HG03280 (cell line): ENCODE measurements around the gene RAB3GAP1.
"Not testable (repeated sequence)": the region's sequence is repeated elsewhere in the genome, so short reads cannot be mapped to it uniquely, and the experiment has no call there.

Experiments used
- ATAC-seq: cut with Tn5 transposase; IDR thresholded peaks from one replicate; pipeline ENCODE4 v1.9.1; 2021; ENCODE audit warnings: mild to moderate bottlenecking, moderate library complexity; ENCODE audit not compliant: unreplicated experiment

The RAB3GAP1 gene

GRCh38 chr2:135099802-135100483 lies 47.9 kb downstream of the RAB3GAP1 start:
- no peak for ATAC-seq

- no peak for ATAC-seq
Measured at GRCh38 chr2:135103843-135104242, 51.8 kb downstream of the RAB3GAP1 start.

DNA sequence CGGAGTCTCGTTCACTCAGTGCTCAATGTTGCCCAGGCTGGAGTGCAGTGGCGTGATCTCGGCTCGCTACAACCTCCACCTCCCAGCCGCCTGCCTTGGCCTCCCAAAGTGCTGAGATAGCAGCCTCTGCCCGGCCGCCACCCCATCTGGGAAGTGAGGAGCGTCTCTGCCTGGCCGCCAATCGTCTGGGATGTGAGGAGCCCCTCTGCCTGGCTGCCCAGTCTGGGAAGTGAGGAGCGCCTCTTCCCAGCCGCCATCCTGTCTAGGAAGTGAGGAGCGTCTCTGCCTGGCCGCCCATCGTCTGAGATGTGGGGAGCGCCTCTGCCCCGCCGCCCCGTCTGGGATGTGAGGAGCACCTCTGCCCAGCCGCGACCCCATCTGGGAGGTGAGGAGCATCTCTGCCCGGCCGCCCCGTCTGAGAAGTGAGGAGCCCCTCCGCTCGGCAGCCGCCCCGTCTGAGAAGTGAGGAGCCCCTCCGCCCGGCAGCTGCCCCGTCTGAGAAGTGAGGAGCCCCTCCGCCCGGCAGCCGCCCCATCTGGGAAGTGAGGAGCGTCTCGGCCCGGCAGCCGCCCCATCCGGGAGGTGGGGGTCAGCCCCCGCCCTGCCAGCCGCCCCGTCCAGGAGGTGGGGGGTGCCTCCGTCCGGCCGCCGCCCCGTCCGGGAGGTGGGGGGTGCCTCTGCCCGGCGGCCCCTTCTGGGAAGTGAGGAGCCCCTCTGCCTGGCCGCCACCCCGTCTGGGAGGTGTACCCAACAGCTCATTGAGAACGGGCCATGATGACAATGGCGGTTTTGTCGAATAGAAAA lies 53.6 kb downstream of the RAB3GAP1 start:
- not testable (repeated sequence) for ATAC-seq

GRCh38 chr2:135113322-135113721 lies 61.2 kb downstream of the RAB3GAP1 start:
- no peak for ATAC-seq

DNA sequence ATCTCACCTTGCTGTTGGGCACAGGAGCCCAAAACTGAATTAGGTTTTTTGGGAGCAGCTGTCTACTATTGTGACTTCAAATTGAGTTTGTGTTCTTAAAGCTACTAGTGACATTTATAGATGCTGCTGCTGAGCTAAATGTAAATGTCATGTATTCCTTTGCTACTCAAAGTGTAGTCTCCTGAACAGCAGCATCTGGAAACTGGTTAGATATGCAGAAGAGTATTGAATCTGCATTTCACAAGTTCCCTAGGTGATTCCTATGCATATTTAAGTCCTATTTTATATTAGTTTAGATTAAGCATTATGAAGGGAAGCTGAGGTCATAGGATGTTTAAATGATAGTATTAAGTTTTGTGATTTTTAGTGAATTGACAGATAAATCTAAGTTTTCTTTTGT lies 67.5 kb downstream of the RAB3GAP1 start:
- ATAC-seq, result no peak

GRCh38 chr2:135121016-135121657 lies 69.0 kb downstream of the RAB3GAP1 start:
- ATAC-seq, result no peak

DNA sequence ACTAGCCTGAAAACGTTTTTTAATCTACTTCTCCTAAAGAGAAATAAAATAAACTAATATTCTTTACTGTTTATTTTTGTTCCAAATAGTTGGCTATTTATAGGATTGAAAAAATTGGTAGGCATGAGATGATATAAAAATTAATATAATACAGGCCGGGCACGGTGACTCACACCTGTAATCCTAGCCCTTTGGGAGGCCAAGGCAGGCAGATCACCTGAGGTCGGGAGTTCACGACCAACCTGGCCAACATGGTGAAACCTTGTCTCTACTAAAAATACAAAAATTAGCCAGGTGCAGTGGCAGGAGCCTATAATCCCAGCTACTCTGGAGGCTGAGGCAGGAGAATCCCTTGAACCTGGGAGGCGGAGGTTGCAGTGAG lies 69.6 kb downstream of the RAB3GAP1 start:
- ATAC-seq, result not testable (repeated sequence)

DNA sequence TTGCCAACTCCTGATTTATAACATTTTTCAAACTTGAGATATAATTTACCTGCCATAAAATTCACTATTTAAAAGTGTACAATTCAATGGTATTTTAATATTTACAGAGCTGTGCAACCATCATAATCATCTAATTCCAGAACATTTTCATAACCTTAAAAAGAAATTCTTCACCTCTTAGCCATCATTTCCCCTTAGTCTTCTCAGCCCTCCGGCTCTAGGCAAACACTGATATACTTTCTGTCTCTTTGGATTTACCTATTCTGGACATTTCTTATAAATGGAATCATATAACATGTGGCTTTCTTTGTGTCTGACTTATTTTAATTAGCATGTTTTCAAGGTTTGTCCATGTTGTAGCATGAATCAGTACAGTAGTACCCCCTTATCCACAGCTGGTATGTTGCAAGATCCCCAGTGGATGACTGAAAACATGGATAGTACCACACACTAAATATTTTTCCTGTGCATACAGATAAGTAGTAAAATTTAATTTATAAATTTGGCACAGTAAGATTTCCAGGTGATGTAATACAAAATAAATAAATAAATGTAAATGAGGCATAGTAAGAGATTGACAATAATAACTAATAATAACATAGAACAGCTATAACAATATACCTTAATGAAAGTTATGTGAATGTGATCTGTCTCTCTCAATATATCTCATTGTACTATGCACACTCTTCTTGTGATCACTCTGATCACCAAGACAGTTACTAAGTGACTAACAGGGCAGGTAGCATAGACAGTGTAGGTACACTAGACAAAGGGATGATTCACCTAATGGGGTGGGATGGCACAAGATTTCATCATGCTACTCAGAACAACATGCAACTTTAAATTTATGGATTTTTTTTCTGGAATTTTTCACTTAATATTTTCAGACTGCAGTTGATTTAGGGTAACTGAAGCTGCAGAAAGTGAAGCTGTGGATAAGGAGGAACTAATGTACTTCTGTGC lies 73.1 kb downstream of the RAB3GAP1 start:
- no peak for ATAC-seq

DNA sequence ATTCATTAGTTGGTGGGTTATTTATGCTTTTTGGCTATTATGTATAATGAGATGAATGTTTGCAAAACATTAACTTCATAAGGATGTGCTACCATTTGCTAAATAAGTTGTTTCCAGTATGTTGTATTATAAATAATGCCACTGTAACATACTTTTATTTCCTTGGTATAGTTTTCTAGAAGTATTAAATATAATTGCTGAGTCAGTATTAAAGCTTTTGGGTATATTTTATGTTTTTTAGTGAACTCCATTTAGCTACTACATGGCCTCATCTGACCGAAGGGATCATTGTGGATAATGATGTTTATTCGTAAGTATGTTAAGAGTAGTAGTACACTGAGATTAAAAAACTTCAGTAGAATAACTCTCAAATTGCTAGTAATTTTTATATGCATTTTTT lies 73.8 kb downstream of the RAB3GAP1 start:
- ATAC-seq, result no peak

- no peak for ATAC-seq
Measured at GRCh38 chr2:135130751-135131150, 78.7 kb downstream of the RAB3GAP1 start.

DNA sequence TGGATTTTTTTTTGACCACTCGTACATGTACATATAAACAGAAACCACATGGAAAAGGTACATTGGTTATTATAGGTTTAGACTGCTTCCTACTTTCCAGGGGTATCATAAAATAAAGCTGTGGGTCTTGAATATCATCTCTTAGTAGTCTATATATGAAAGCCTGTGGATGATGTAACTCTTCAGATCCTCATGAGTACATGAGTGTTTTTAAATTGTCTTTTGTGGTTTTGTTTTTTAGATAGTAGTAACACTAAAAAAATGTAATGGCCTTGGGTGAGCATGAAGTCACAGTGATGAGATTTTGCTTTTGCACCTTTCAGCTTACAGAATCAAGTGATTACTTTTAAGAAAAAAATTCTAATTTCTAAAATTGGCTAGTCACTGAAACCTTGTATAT lies 80.2 kb downstream of the RAB3GAP1 start:
- ATAC-seq, result no peak

DNA sequence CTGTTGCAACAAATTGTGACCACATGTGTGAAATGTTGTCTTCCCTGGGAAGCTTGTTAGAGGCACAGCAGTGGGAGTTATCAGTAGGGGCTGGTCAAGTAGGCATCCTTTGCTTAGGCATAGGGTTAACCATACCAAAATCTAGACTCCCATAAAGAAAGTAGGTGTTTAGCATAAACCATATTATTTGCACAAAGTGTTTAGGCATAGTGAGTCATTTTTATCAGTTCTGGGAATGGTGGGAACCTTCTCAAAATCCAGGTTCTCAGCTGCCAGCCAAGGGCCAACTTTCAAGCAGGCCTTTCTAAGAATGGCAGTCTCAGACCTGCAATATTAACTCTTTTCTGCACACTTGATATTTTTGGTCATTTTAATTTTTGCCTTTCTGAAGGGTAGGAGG lies 88.5 kb downstream of the RAB3GAP1 start:
- ATAC-seq, result no peak

GRCh38 chr2:135142323-135142722 lies 90.2 kb downstream of the RAB3GAP1 start:
- no peak for ATAC-seq

- ATAC-seq, result no peak
Measured at GRCh38 chr2:135144343-135144742, 92.3 kb downstream of the RAB3GAP1 start.

DNA sequence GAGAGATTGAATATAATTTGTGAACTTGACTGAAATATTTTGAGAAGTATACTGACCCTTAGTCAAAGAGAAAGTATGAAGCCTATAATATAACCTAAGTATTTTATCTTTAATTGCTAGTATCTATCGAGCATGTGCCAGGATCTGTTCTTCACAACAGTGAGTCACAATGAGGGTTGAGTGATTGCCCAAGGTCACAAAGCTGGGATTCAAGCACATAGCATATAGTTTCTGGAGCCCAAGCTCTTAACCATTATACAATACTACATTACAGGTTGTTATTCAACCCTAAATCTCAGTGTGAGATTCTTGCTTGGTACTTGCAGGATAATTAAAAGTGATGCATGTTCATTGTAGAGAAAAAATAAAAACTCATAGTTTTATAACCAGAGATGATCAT lies 97.2 kb downstream of the RAB3GAP1 start:
- ATAC-seq, result no peak

DNA sequence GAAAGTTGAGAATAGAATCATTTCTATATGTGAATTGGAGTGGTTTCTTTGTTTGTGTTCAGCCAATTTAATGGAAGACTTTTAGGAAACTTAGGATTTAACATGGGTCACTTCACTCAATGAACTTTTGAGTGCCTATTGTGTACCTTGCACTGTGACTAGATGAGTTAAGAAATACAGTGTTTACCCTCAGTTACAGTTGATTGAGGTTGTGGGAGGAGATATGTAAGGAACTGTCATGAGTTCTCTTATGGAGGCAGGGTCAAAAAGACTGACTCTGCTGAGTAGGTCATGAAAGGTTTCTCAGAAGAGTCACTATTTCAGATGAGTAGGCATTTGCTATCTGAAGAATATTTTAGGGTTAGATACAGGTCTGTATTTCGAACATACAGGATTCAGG lies 98.6 kb downstream of the RAB3GAP1 start:
- no peak for ATAC-seq

- no peak for ATAC-seq
Measured at GRCh38 chr2:135151615-135152014, 99.5 kb downstream of the RAB3GAP1 start.

DNA sequence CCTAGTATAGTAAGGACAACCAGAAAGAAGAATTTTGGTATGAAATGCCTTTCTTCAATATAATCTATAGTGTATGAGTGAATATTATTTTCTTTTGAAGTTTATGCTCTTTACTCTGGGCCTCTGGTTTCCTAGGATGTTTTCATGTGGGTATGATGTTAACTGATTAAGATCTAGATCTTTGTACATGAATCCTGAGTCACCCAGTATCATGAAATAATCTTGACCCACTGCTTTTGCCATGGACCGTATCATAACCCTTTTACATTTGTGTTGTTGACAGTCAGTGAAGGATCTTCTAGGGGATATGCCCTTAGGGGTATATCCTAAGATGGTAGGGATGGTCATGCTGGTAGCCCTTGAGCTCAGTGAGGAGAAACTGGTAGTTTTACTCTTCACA lies 100.3 kb downstream of the RAB3GAP1 start:
- ATAC-seq, result no peak

DNA sequence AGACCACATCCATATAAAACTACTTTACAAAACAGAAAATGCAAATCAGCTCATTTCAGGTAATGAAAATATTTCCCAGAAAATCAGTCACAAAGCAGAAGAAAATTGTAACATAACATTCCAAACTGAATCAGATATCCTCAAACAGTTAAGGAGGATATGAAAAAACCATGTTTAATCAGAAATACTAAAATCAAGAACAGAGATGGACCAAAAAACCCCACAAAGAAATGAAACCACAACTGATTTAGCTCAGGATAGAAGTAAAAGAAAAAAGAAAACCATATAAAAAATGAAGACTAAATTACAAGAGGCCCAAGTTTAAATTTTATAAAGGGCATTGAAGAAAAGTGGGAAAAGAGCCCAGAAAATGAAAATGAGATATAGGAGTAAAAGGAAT lies 102.9 kb downstream of the RAB3GAP1 start:
- ATAC-seq, result no peak

GRCh38 chr2:135157856-135158255 lies 105.8 kb downstream of the RAB3GAP1 start:
- no peak for ATAC-seq

- ATAC-seq, result no peak
Measured at GRCh38 chr2:135159191-135159590, 107.1 kb downstream of the RAB3GAP1 start.
